HG03342 (cell line): Measurements from ENCODE around the gene USP27X.

ENCODE experiments used
- ATAC-seq: cut with Tn5 transposase; IDR thresholded peaks from one replicate; pipeline ENCODE4 v1.9.1; 2021; ENCODE audit warnings: mild to moderate bottlenecking, moderate library complexity; ENCODE audit not compliant: unreplicated experiment

USP27X gene

DNA sequence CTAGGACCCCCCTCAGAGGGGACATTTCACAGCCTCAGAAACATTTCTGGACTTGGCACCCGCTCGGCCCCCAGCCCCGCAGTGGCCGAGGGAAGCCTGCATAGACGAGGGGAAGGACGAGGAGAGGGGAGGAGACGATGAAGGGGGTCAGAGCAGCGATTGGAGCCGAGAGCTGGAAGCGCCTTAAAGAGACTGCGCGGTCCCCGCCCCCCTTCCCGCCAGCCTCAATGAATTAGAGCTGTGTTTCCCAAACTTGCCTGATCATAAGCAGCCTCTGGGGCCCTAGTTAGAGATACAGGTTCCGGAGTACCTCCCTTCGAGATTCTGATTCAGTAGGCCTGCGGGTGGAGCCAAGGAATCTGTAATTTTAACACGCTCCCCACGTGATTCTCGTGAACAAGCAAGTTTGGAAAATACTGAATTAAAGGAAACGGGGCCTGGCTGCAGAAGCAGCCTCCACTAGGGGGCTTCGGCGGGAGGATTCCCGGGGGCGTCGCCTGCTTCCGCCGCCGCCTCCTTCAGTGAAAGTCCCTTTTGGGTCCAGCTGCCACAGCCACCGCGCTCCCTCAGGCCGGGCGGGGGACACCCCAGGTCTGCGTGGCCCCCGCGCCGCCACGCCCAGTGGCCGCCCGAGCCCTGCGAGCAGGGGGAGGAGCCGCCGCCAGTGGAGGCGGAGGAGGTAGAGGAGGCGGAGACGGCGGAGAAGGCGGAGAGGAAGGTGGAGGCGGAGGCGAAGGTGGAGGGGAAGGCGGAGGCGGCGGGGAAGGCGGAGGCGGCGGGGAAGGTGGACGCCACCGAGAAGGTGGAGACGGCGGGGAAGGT, at the start of gene USP27X:
Gene USP27X, plus strand, starts transcription at position 651 of the 822 bp plus-strand sequence. CDS start 824 bp downstream, outside the sequence.
- peak; percentile 90 for ATAC-seq

DNA sequence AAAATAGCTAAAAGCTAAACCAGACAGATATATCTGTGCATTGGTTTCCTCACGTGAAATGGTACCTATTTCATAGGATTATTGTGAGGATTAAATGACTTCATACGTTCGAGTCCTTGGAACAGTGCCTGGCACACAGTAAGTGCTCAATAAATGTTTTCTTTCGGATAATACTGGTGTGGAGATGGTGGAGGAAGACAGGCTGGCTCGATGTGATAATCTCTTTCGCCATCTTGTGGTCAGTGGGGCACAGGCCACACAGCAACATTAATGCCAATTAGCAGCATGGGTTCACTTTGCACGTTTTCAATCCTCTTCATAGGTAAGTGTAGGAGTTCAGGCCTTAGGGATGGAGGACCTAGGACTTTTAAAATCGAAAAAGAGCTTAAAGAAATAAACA, 40.9 kb upstream of the USP27X start:
- no peak for ATAC-seq

DNA sequence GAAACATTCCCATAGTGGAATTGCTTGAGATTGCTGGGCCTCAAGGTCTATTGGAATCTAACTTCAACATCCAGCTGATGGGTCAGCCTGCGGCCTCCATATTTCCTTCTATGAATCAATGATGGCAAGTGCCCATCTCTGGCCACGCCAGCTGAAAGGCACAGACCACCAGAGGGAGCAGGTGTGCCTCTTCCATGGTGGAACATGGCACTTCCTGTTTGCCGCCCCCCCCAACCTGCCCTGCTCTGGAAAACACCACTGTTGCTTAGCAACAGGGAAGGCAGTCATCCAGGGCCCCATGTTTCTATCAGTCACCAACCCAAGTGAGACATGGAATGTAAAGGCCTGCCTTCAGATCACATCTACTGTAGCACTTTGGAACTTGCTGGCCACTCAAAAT, 38.6 kb upstream of the USP27X start:
- peak; percentile 60 for ATAC-seq

GRCh38 chrX:49842621-49843020, 36.7 kb upstream of the USP27X start:
- ATAC-seq, result no peak

- no peak for ATAC-seq
Measured at GRCh38 chrX:49844611-49845010, 34.7 kb upstream of the USP27X start.

- ATAC-seq, result no peak
Measured at GRCh38 chrX:49845701-49846403, 33.4 kb upstream of the USP27X start.

- ATAC-seq, result no peak
Measured at GRCh38 chrX:49846522-49846921, 32.8 kb upstream of the USP27X start.

GRCh38 chrX:49848275-49848674, 31.0 kb upstream of the USP27X start:
- ATAC-seq, result no peak

DNA sequence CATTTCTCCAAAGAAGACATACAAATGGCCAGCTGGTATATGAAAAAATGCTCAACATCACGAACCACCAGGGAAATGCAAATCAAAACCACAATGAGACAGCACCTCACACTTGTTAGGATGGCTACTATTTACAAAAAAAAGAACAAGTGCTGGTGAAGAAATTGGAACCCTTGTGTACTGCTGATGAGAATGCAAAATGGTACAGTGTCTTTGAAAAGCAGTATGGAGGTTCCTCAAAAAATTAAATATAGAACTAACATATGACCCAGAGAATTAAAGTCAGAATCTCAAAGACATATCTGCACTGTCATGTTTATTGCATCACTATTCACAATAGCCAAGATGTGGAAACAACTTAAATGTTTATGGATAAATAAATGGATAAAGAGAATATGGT, 29.3 kb upstream of the USP27X start:
- ATAC-seq, result no peak

- ATAC-seq, result no peak
Measured at GRCh38 chrX:49853661-49854060, 25.6 kb upstream of the USP27X start.

- ATAC-seq, result no peak
Measured at GRCh38 chrX:49856819-49857218, 22.5 kb upstream of the USP27X start.

DNA sequence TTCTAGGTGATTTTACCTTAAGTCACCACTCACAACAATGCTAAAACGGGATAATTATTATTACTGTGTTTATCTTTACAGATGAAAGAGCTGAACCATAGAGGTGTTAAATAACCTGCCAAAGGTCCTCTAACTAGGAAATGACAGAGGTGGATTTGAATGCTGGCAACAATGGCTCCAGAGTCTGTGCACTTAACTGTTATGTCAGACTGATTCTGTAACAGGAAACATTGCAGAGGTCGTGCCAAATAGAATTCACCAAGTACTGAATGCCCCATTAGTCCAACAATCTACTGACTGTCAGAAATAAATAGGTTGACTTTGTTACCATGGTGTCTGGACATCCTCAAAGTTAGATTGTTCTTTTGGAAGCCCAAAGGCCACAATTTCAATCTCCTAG, 20.9 kb upstream of the USP27X start:
- no peak for ATAC-seq

GRCh38 chrX:49859491-49859890, 19.8 kb upstream of the USP27X start:
- no peak for ATAC-seq

GRCh38 chrX:49860867-49861535, 18.3 kb upstream of the USP27X start:
- no peak for ATAC-seq

DNA sequence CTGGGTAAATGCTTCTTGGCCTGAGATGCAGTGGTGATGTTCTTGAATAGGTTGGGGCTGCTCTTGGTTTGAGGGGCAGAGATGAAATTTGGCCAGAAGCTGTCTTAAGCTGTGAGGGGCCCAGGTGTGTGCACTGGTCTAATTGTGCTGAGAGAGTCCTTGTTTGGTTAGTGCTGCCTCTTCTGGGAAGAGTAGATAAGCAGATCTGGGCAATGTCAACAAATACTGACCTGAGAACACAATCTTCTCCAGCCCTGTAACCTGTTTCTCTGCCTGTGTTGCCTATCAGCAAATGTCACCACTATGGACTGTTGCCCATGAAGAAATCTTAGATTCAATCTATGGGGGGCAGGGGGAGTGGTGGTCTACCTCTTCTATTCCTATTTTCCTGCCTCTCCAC, 17.2 kb upstream of the USP27X start:
- ATAC-seq, result no peak

GRCh38 chrX:49868739-49869138, 10.5 kb upstream of the USP27X start:
- ATAC-seq, result no peak

GRCh38 chrX:49876750-49877149, 2.5 kb upstream of the USP27X start:
- ATAC-seq, result no peak

DNA sequence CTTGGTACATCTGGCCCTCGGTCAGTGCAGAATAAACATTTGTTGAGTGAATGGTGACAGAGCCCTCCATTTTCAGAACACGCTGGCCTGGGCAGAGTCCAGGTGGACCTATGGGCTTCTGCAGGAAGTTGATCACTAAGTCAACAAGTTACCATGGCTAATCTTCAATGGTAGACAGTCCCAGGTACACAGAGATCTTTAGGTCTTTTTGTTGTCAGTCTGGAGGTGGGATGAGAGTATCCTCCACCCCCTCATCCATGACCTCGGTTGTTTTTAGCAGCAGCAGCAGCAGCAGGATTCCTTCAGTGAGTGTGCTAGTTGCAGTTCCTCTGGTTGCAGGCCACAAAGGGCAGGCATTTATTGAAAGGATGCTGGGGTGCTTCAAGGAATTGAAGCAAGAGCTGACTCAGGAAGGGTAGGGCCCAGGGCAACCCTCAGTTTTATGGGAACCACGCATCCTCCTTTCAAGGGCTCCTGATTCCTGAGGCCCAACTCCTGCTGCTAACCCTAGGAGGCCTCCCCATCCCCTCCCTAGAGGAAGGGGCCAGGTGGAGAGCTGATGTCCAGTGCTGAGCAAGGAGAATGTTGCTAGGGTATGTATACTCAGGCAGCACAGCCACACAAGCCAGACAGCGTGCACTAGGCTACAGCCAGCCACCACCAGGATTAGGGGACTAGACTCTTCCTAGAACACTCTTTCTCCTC, 1.7 kb upstream of the USP27X start:
- no peak for ATAC-seq

DNA sequence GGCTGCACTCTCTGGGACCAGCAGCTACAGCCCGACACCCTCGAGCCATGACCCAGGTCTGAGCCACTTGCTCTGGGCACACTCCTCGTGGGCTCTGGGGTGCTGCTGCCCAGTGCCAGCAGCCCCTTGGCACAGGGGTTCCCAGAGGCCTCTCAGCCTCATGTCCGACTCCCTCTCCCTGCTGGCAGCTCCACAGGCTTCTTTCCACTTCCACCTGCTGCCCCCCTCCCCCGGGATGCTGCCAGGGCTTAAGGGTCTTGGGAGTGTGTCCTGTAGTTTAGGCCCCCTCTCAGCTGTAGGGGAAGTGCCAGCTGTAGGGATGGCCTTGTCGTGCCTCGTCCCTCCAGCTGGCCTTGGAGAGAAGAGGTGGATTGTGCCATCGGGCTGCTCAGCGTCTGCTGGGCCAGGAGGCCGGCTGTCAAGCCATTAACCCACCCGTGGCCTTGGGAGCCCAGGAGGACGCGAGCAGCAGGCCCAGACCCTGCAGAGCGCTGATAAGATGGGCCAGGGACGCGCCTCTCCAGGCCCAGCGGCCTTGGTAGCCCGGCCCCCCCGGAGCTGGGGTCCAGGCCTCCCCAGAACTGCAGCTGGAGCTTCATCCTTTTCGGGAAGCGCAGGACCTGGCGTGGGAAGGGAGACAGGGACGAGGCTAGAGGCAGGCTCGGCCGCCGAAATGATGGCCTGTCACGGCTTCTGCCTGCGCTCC, 1.0 kb upstream of the USP27X start:
- no peak for ATAC-seq

DNA sequence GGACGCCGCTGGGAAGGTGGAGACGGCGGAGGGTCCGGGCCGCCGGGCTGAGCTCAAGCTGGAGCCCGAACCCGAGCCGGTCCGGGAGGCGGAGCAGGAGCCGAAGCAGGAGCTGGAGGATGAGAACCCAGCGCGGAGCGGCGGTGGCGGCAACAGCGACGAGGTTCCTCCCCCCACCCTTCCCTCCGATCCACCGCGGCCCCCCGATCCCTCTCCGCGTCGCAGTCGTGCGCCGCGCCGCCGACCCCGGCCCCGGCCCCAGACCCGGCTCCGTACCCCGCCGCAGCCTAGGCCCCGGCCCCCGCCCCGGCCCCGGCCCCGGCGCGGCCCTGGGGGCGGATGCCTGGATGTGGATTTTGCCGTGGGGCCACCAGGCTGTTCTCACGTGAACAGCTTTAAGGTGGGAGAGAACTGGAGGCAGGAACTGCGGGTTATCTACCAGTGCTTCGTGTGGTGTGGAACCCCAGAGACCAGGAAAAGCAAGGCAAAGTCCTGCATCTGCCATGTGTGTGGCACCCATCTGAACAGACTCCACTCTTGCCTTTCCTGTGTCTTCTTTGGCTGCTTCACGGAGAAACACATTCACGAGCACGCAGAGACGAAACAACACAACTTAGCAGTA, 483 bp downstream of the USP27X start:
- ATAC-seq, result no peak
